A549 treated with RU486 at 1 μM for 4 hours (cell line): Measurements from ENCODE around the gene TPRX1. TPM values are rescaled to one million over a fixed set of nuclear protein-coding genes. Genes with fewer than 3 reads are reported as not detected.

Experiments
- total RNA-seq: library from RNA; stranded (reverse); fragments of 200-300 nt; extraction: Qiagen RNA extraction; gene quantifications from 5 replicates; pipeline ENCODE4 v1.2.3, GENCODE V29; 2022; ENCODE audit warnings: low read depth

The TPRX1 gene
- total RNA-seq = not detected in 5 replicates

GRCh38 chr19:47804451-47804850 is at the start of gene TPRX1:
TPRX1 (minus strand) TSS chr19:47804551; CDS start chr19:47804539, 12 bp downstream.

GRCh38 chr19:47821460-47822020 is 17.2 kb upstream of the TPRX1 start, which contains the start of gene CRX:
CRX (plus strand) TSS chr19:47821937; CDS start chr19:47834444, 12,507 bp downstream.

GRCh38 chr19:47778049-47778953 is 26.1 kb downstream of the TPRX1 start, which contains the start of gene SELENOW:
SELENOW (plus strand) TSS chr19:47778703; CDS start chr19:47778786, 83 bp downstream.

Other genes starting within 250 kb of the TPRX1 start
- not detected in 5 replicates for gene ZNF541, start 231.4 kb downstream of the TPRX1 start, total RNA-seq
- 10.4 to 16.1 TPM (median 13.6 TPM) in 5 replicates for gene BICRA, start 195.4 kb downstream of the TPRX1 start, total RNA-seq
- 107 to 145 TPM (median 121 TPM) in 5 replicates for gene EHD2, start 91.1 kb downstream of the TPRX1 start, total RNA-seq
- 248 to 294 TPM (median 261 TPM) in 5 replicates for gene NOP53, start 59.0 kb downstream of the TPRX1 start, total RNA-seq
- 88.7 to 160 TPM (median 151 TPM) in 5 replicates for gene SELENOW, start 25.8 kb downstream of the TPRX1 start, total RNA-seq
- not detected in 5 replicates for gene CRX, start 17.4 kb upstream of the TPRX1 start, total RNA-seq
- not detected in 5 replicates for gene TPRX2, start 54.7 kb upstream of the TPRX1 start, total RNA-seq
- gene SULT2A1, start 81.8 kb upstream of the TPRX1 start, total RNA-seq = not detected in 5 replicates
- gene BSPH1, start 187.6 kb upstream of the TPRX1 start, total RNA-seq = not detected in 5 replicates
- not detected in 5 replicates for gene ELSPBP1, start 190.1 kb upstream of the TPRX1 start, total RNA-seq
- not detected in 5 replicates for gene CABP5, start 239.5 kb upstream of the TPRX1 start, total RNA-seq